H1 (cell line): ENCODE measurements around the gene TNS1. TPM values are rescaled to one million over a fixed set of nuclear protein-coding genes. Genes with fewer than 3 reads are reported as not detected.

Source experiments
- CTCF ChIA-PET: fragments of 300-600 bp; sonication (Branson Sonifier 250); formaldehyde crosslinking; loops from one replicate; lab custom pipeline; 2021; ENCODE audit not compliant: partially characterized antibody; lab: Charles Lee
- POLR2A ChIA-PET: fragments of 300-600 bp; sonication (Branson Sonifier 250); formaldehyde crosslinking; loops from one replicate; lab custom pipeline; 2021; ENCODE audit warnings: inconsistent platforms; ENCODE audit not compliant: partially characterized antibody; lab: Charles Lee
- DNase-seq, 2 experiments: peaks; one replicate each; pipeline versions ENCODE4 v3.0.0 to v3.0.0-alpha.2; 2010 to 2022; ENCODE audit warnings: low spot score in 2 of 2, low read depth in 1 of 2, mixed read lengths in 1 of 2
- FAIRE-seq: peaks from 2 replicates; lab custom pipeline; 2011; peaks lifted over from hg19 to GRCh38; lab: Jason Lieb, UNC
- H2AFZ ChIP-seq: 2 replicates; pipeline ENCODE4 v1.8.1; 2012; ENCODE audit warnings: low read length, inconsistent platforms
- H2AK5ac ChIP-seq: 2 replicates; pipeline ENCODE4 v1.6.1; 2013; ENCODE audit warnings: low read depth, low read length
- H2BK120ac ChIP-seq: replicated peaks from 2 replicates; pipeline ENCODE3; 2013; ENCODE audit warnings: low read depth, low read length, inconsistent platforms
- H2BK12ac ChIP-seq: 2 replicates; pipeline ENCODE4 v1.6.1; 2013; ENCODE audit warnings: low read depth, low read length
- H2BK15ac ChIP-seq: 2 replicates; pipeline ENCODE4 v1.6.1; 2013; ENCODE audit warnings: low read length
- H2BK20ac ChIP-seq: 2 replicates; pipeline ENCODE4 v1.6.1; 2013; ENCODE audit warnings: low read length
- H2BK5ac ChIP-seq: 2 replicates; pipeline ENCODE4 v1.6.1; 2013; ENCODE audit warnings: low read depth, low read length
- H3K14ac ChIP-seq: 2 replicates; pipeline ENCODE4 v1.6.1; 2013; ENCODE audit warnings: inconsistent platforms; ENCODE audit not compliant: insufficient read length
- H3K18ac ChIP-seq: 2 replicates; pipeline ENCODE4 v1.6.1; 2013; ENCODE audit warnings: low read length; ENCODE audit errors: extremely low read depth
- H3K23ac ChIP-seq: 2 replicates; pipeline ENCODE4 v1.6.1; 2013; ENCODE audit warnings: inconsistent platforms; ENCODE audit not compliant: insufficient read length
- H3K23me2 ChIP-seq: 2 replicates; pipeline ENCODE4 v1.6.1; 2013; ENCODE audit warnings: low read depth, low read length
- H3K27ac ChIP-seq: 2 replicates; pipeline ENCODE4 v1.6.1; 2011; ENCODE audit warnings: low read depth, low read length, inconsistent platforms
- H3K27me3 ChIP-seq, 4 experiments: replicated peaks in 1 of 4; 1 replicate in 1 of 4; 2 replicates in 3 of 4; pipeline versions ENCODE4 v1.6.1 to v1.8.1; 2011 to 2013; ENCODE audit warnings: low read length in 3 of 4, mild to moderate bottlenecking in 3 of 4, inconsistent platforms in 2 of 4, mixed read lengths in 2 of 4, moderate library complexity in 1 of 4; ENCODE audit not compliant: control insufficient read depth in 3 of 4, insufficient read depth in 3 of 4; ENCODE audit errors: extremely low read depth in 1 of 4
- H3K36me3 ChIP-seq, 4 experiments: 2 replicates each; pipeline versions ENCODE4 v1.6.1 to v1.8.1; 2011 to 2013; ENCODE audit warnings: mild to moderate bottlenecking in 4 of 4, low read length in 3 of 4, moderate library complexity in 2 of 4, control low read depth in 1 of 4, inconsistent platforms in 1 of 4; ENCODE audit not compliant: insufficient read depth in 4 of 4, control insufficient read depth in 2 of 4
- H3K4ac ChIP-seq: replicated peaks from 2 replicates; pipeline ENCODE3; 2013; ENCODE audit warnings: low read length, low read depth, mixed read lengths, inconsistent platforms; ENCODE audit not compliant: insufficient read length
- H3K4me1 ChIP-seq, 4 experiments: replicated peaks in 1 of 4; 1 replicate in 1 of 4; 2 replicates in 3 of 4; pipeline versions ENCODE4 v1.6.1 to v1.8.1; 2011 to 2013; ENCODE audit warnings: low read length in 3 of 4, inconsistent platforms in 2 of 4, mixed read lengths in 1 of 4; ENCODE audit not compliant: insufficient read depth in 4 of 4, control insufficient read depth in 3 of 4
- H3K4me2 ChIP-seq, 2 experiments: 2 replicates each; pipeline versions ENCODE4 v1.6.1 to v1.8.1; 2011 to 2013; ENCODE audit warnings: low read depth in 2 of 2, low read length in 2 of 2, control low read depth in 1 of 2, inconsistent platforms in 1 of 2, mild to moderate bottlenecking in 1 of 2; ENCODE audit not compliant: insufficient read depth in 1 of 2
- H3K4me3 ChIP-seq, 4 experiments: fragments of 200-600, 300-600 bp in 1 of 4; sonication (generic), shearing (Covaris generic), sonication (Bioruptor Twin) in 1 of 4; 2 replicates each; pipeline versions ENCODE4 v1.5.1 to v1.8.1; 2011 to 2016; ENCODE audit warnings: low read length in 4 of 4, low read depth in 3 of 4, control low read depth in 2 of 4, inconsistent platforms in 2 of 4, mild to moderate bottlenecking in 2 of 4, mixed read lengths in 1 of 4, moderate library complexity in 1 of 4; ENCODE audit not compliant: insufficient read depth in 2 of 4; ENCODE audit errors: extremely low read depth in 1 of 4
- H3K56ac ChIP-seq: replicated peaks from 2 replicates; pipeline ENCODE3; 2013; ENCODE audit warnings: low read depth, mild to moderate bottlenecking, mixed read lengths, low read length, inconsistent platforms; ENCODE audit not compliant: insufficient read length
- H3K79me1 ChIP-seq: 2 replicates; pipeline ENCODE4 v1.6.1; 2013; ENCODE audit warnings: low read depth, low read length, control low read depth
- H3K79me2 ChIP-seq, 2 experiments: 2 replicates each; pipeline versions ENCODE4 v1.6.1 to v1.8.1; 2012 to 2013; ENCODE audit warnings: low read length in 2 of 2, mild to moderate bottlenecking in 2 of 2, inconsistent platforms in 1 of 2; ENCODE audit not compliant: insufficient read depth in 2 of 2, control insufficient read depth in 1 of 2
- H3K9ac ChIP-seq, 4 experiments: replicated peaks in 1 of 4; 1 replicate in 1 of 4; 2 replicates in 3 of 4; pipeline versions ENCODE4 v1.6.1 to v1.8.1; 2011 to 2013; ENCODE audit warnings: low read depth in 3 of 4, low read length in 3 of 4, control low read depth in 2 of 4, mild to moderate bottlenecking in 2 of 4, moderate library complexity in 2 of 4, inconsistent platforms in 1 of 4; ENCODE audit errors: extremely low read depth in 1 of 4
- H3K9me3 ChIP-seq, 2 experiments: 2 replicates each; pipeline versions ENCODE4 v1.6.1 to v1.8.1; 2012 to 2013; ENCODE audit warnings: mild to moderate bottlenecking in 2 of 2, moderate library complexity in 2 of 2, control low read depth in 1 of 2, inconsistent platforms in 1 of 2, low read depth in 1 of 2, low read length in 1 of 2, mixed read lengths in 1 of 2; ENCODE audit not compliant: insufficient read depth in 2 of 2
- H4K20me1 ChIP-seq, 2 experiments: replicated peaks in 1 of 2; 2 replicates each; pipeline versions ENCODE3 to v1.8.1; 2011 to 2013; ENCODE audit warnings: inconsistent platforms in 2 of 2, low read length in 2 of 2, mild to moderate bottlenecking in 1 of 2; ENCODE audit not compliant: insufficient read depth in 2 of 2, control insufficient read depth in 1 of 2
- H4K5ac ChIP-seq: 2 replicates; pipeline ENCODE4 v1.6.1; 2013; ENCODE audit warnings: low read length, low read depth, mixed read lengths, inconsistent platforms; ENCODE audit not compliant: insufficient read length
- H4K8ac ChIP-seq: 2 replicates; pipeline ENCODE4 v1.8.0; 2013; ENCODE audit warnings: mild to moderate bottlenecking, moderate library complexity, low read length, inconsistent platforms; ENCODE audit not compliant: insufficient read depth; ENCODE audit errors: extremely low read depth
- H4K91ac ChIP-seq: replicated peaks from 2 replicates; pipeline ENCODE3; 2013; ENCODE audit warnings: low read length, mixed read lengths, inconsistent platforms; ENCODE audit not compliant: insufficient read length
- CHD1 ChIP-seq: IDR thresholded peaks from 2 replicates; pipeline ENCODE4 v1.6.1; 2012; ENCODE audit warnings: low read depth, low read length, improper control_type of control experiment
- E2F6 ChIP-seq: IDR thresholded peaks from 2 replicates; pipeline ENCODE4 v1.6.1; 2012; ENCODE audit warnings: inconsistent platforms
- FOSL1 ChIP-seq: IDR thresholded peaks from 2 replicates; pipeline ENCODE4 v1.6.1; 2011; ENCODE audit warnings: mild to moderate bottlenecking, low read depth, low read length, moderate library complexity; ENCODE audit not compliant: insufficient read depth
- JUN ChIP-seq: IDR thresholded peaks from 2 replicates; pipeline ENCODE4 v1.6.1; 2011; ENCODE audit warnings: low read depth, mild to moderate bottlenecking, improper control_type of control experiment, low read length
- JUND ChIP-seq: IDR thresholded peaks from 2 replicates; pipeline ENCODE4 v1.6.1; 2011; ENCODE audit warnings: mild to moderate bottlenecking, improper control_type of control experiment, low read length
- MAFK ChIP-seq: IDR thresholded peaks from 2 replicates; pipeline ENCODE4 v1.6.1; 2012; ENCODE audit warnings: low read depth, mild to moderate bottlenecking, improper control_type of control experiment, low read length
- PHF8 ChIP-seq: fragments of 200-600 bp; sonication (generic); conservative IDR thresholded peaks from 2 replicates; pipeline ENCODE4 v1.7.1; 2012; ENCODE audit warnings: low read depth, mild to moderate bottlenecking, inconsistent platforms, low read length, moderate library complexity
- SIX5 ChIP-seq: IDR thresholded peaks from 2 replicates; pipeline ENCODE4 v1.6.1; 2011; ENCODE audit warnings: mild to moderate bottlenecking, low read depth, low read length
- TEAD4 ChIP-seq: IDR thresholded peaks from 2 replicates; pipeline ENCODE4 v1.6.1; 2012; ENCODE audit warnings: low read depth, low read length, inconsistent platforms, mixed read lengths
- YY1 ChIP-seq: IDR thresholded peaks from 2 replicates; pipeline ENCODE4 v1.6.1; 2011; ENCODE audit warnings: low read depth, mild to moderate bottlenecking, low read length
- WGBS, 2 experiments: shearing (Covaris generic) in 1 of 2; methylation state at CpG; one replicate each; pipeline versions ENCODE4 v1.1.6 to v1.1.7; 2013 to 2015; ENCODE audit warnings: low lambda C conversion rate in 2 of 2, mixed read lengths in 2 of 2, inconsistent platforms in 1 of 2, low coverage in 1 of 2, missing lambda C conversion rate in 1 of 2; ENCODE audit not compliant: insufficient replicate concordance in 2 of 2, insufficient coverage in 1 of 2, insufficient read length in 1 of 2; ENCODE audit errors: extremely low coverage in 1 of 2, missing lambda C conversion rate in 1 of 2; 5-methylcytosine and 5-hydroxymethylcytosine counted together
- polyA plus RNA-seq, 7 experiments: library from polyadenylated mRNA; depleted of rRNA in 3 of 7; stranded (reverse) in 5 of 7; unstranded in 2 of 7; fragments of >200 nt in 5 of 7; fragments of 200-250 nt in 2 of 7; gene quantifications; 1 replicate in 5 of 7; 2 replicates in 1 of 7; 4 replicates in 1 of 7; pipeline versions ENCODE4 v1.2.1 to v1.2.3, GENCODE V29; 2011 to 2013; ENCODE audit warnings: missing spikeins in 2 of 7, mixed read lengths in 2 of 7
- total RNA-seq: library from RNA; stranded (reverse); fragmentation: NEBNext Ultra II Directional; extraction: Animal tissue kit (Norgen Biotek cat#: 25700); gene quantifications from 2 replicates; pipeline ENCODE4 v1.2.1, GENCODE V29; 2021
- TF ChIP-seq, protein P1 (sequence below), 3 experiments: IDR thresholded peaks; 1 replicate in 2 of 3; 2 replicates in 1 of 3; pipeline versions ENCODE4 v1.5.1 to v1.6.1; 2011; ENCODE audit warnings: low read length in 3 of 3, mild to moderate bottlenecking in 3 of 3, inconsistent platforms in 2 of 3, low read depth in 1 of 3, moderate library complexity in 1 of 3; ENCODE audit not compliant: insufficient read depth in 1 of 3; ENCODE audit errors: control extremely low read depth in 1 of 3

Gene TNS1
- total and polyA plus RNA-seq, 2 of the 8 experiments (the other 6 are each of a cell fraction or from before 2014, with no cell fraction given), result 1.5 to 5.1 TPM

GRCh38 chr2:217901835-217902378 is 100.9 kb downstream of the TNS1 start:
- DNase-seq (no peak), FAIRE-seq (no peak)
- H4K91ac ChIP-seq, result no peak overlapping the region
- no peaks in the 10 kb centered on the region for H3K36me3 ChIP-seq
- no peak overlapping the region for H3K18ac ChIP-seq
- H2AFZ ChIP-seq, result no peak overlapping the region
- POLR2A ChIA-PET, result interaction anchor here (1.1 kb wide), 1 partner anchor 13 kb away, joined by 4 read pairs; no protein-coding TSS in a partner anchor
- H3K9me3 ChIP-seq, result no peaks in the 10 kb centered on the region
- 77% methylated on average over 3 of the region's 5 CpGs; no CpG with 5 or more reads in 1 of the 2 experiments for WGBS, 2 experiments
- H4K8ac ChIP-seq, result no peak overlapping the region
- no peak overlapping the region for H2BK5ac ChIP-seq
- H2BK120ac ChIP-seq, result no peak overlapping the region
- H3K27ac ChIP-seq, result no peak overlapping the region
- no peak overlapping the region for H3K56ac ChIP-seq
- H2AK5ac ChIP-seq, result no peak overlapping the region
- no peak overlapping the region for H3K4ac ChIP-seq
- H3K23ac ChIP-seq, result no peak overlapping the region
- peaks cover 0 to 4% (median 2%) of the 10 kb centered on the region in 4 experiments; a peak in 4 of 7 replicates for H3K4me1 ChIP-seq
- H3K14ac ChIP-seq, result no peak overlapping the region
- H3K27me3 ChIP-seq, result no peaks in the 10 kb centered on the region
- no peak overlapping the region for H3K9ac ChIP-seq
- no peaks in the 10 kb centered on the region for H3K23me2 ChIP-seq
- H2BK20ac ChIP-seq, result no peak overlapping the region
- H3K4me3 ChIP-seq, result no peak overlapping the region
- no peak overlapping the region for H2BK12ac ChIP-seq
- H4K5ac ChIP-seq, result no peak overlapping the region
- H3K79me2 ChIP-seq, result no peaks in the 10 kb centered on the region
- no peaks in the 10 kb centered on the region for H3K79me1 ChIP-seq
- no peak overlapping the region for H3K4me2 ChIP-seq
- H4K20me1 ChIP-seq, result no peaks in the 10 kb centered on the region
- no peak overlapping the region for H2BK15ac ChIP-seq
- CTCF ChIA-PET, result interaction anchor here (0.6 to 14.9 kb wide), 9 partner anchors 9 to 1608 kb away, joined by 3 to 207 read pairs (median 5); no protein-coding TSS in a partner anchor
- TF ChIP-seq, protein P1, sequence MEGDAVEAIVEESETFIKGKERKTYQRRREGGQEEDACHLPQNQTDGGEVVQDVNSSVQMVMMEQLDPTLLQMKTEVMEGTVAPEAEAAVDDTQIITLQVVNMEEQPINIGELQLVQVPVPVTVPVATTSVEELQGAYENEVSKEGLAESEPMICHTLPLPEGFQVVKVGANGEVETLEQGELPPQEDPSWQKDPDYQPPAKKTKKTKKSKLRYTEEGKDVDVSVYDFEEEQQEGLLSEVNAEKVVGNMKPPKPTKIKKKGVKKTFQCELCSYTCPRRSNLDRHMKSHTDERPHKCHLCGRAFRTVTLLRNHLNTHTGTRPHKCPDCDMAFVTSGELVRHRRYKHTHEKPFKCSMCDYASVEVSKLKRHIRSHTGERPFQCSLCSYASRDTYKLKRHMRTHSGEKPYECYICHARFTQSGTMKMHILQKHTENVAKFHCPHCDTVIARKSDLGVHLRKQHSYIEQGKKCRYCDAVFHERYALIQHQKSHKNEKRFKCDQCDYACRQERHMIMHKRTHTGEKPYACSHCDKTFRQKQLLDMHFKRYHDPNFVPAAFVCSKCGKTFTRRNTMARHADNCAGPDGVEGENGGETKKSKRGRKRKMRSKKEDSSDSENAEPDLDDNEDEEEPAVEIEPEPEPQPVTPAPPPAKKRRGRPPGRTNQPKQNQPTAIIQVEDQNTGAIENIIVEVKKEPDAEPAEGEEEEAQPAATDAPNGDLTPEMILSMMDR (IDR thresholded peaks at IDR 0.05; ENCODE audit: control extremely low read depth in 1 of 3, insufficient read depth in 1 of 3, low read depth in 1 of 3, low read length in 3 of 3), result no peak
- TF ChIP-seq SIX5, result no peak
- TF ChIP-seq CHD1, result no peak
- TF ChIP-seq TEAD4, result no peak
- no peak for TF ChIP-seq JUND
- no peak for TF ChIP-seq FOSL1
- TF ChIP-seq YY1, result no peak
- TF ChIP-seq PHF8, result no peak
- TF ChIP-seq JUN, result no peak
- no peak for TF ChIP-seq E2F6
- no peak for TF ChIP-seq MAFK
